Smooth muscle cell (in vitro differentiated cells): Measurements from ENCODE around the gene GATC. TPM values are rescaled to one million over a fixed set of nuclear protein-coding genes. Genes with fewer than 3 reads are reported as not detected.
A peak's percentile ranks its signal among the peaks of the same experiment; 100 is the strongest.

ENCODE experiments used
- DNase-seq: peaks from one replicate; lab custom pipeline; 2025; ENCODE audit not compliant: unreplicated experiment; lab: John Stamatoyannopoulos, UW
- H2AFZ ChIP-seq: fragments of 200-600 bp; sonication (generic); 2 replicates; pipeline ENCODE4 v1.6.0; 2016; ENCODE audit warnings: antibody characterized with exemption, low read depth, mild to moderate bottlenecking
- H3F3A ChIP-seq: fragments of 200-600 bp; sonication (generic); 2 replicates; pipeline ENCODE4 v1.6.0; 2017; ENCODE audit warnings: antibody characterized with exemption, low read depth
- H3K27ac ChIP-seq: fragments of 200-600 bp; sonication (generic); 2 replicates; pipeline ENCODE4 v1.5.1; 2016; ENCODE audit warnings: low read depth, mild to moderate bottlenecking
- H3K27me3 ChIP-seq: fragments of 200-600 bp; sonication (generic); 2 replicates; pipeline ENCODE4 v1.6.1; 2016; ENCODE audit warnings: low read depth, mild to moderate bottlenecking
- H3K36me3 ChIP-seq: fragments of 200-600 bp; sonication (generic); 2 replicates; pipeline ENCODE4 v1.5.1; 2016; ENCODE audit warnings: low read depth
- H3K4me1 ChIP-seq: fragments of 200-600 bp; sonication (generic); 2 replicates; pipeline ENCODE4 v1.5.1; 2016; ENCODE audit warnings: low read depth
- H3K4me2 ChIP-seq: fragments of 200-600 bp; sonication (generic); 2 replicates; pipeline ENCODE4 v1.6.0; 2016; ENCODE audit warnings: mild to moderate bottlenecking
- H3K4me3 ChIP-seq: fragments of 200-600 bp; sonication (generic); 2 replicates; pipeline ENCODE4 v1.5.1; 2016; ENCODE audit warnings: mild to moderate bottlenecking
- H3K79me2 ChIP-seq: fragments of 200-600 bp; sonication (generic); 2 replicates; pipeline ENCODE4 v1.6.0; 2016; ENCODE audit warnings: low read depth, mild to moderate bottlenecking
- H3K9ac ChIP-seq: fragments of 200-600 bp; sonication (generic); 2 replicates; pipeline ENCODE4 v1.6.0; 2016; ENCODE audit warnings: low read depth
- H3K9me3 ChIP-seq: fragments of 200-600 bp; sonication (generic); replicated peaks from 2 replicates; pipeline ENCODE4 v1.5.1; 2016; ENCODE audit warnings: low read depth
- H4K20me1 ChIP-seq: fragments of 200-600 bp; sonication (generic); 2 replicates; pipeline ENCODE4 v1.6.0; 2016; ENCODE audit warnings: low read depth
- WGBS: methylation state at CpG from one replicate; pipeline ENCODE4 v1.1.7; 2016; ENCODE audit warnings: low lambda C conversion rate; 5-methylcytosine and 5-hydroxymethylcytosine counted together
- polyA plus RNA-seq: library from polyadenylated mRNA; unstranded; fragments of >200 nt; fragmentation: Nextera tagmentation; extraction: Ambion mirVana; gene quantifications from 2 replicates; pipeline ENCODE4 v1.2.1, GENCODE V29; 2016
- total RNA-seq: library from RNA; depleted of rRNA; stranded (reverse); fragments of >200 nt; gene quantifications from 2 replicates; pipeline ENCODE4 v1.2.3, GENCODE V29; 2014
- TF ChIP-seq, protein P1 (sequence below): fragments of 200-600 bp; sonication (generic); IDR thresholded peaks from 2 replicates; pipeline ENCODE4 v1.5.1; 2017; ENCODE audit warnings: borderline replicate concordance, mild to moderate bottlenecking, antibody characterized with exemption; ENCODE audit not compliant: insufficient read depth, poor library complexity, severe bottlenecking

Gene GATC
- total and polyA plus RNA-seq, 2 experiments from 2014 or later = 10.3 to 22.2 TPM

DNA sequence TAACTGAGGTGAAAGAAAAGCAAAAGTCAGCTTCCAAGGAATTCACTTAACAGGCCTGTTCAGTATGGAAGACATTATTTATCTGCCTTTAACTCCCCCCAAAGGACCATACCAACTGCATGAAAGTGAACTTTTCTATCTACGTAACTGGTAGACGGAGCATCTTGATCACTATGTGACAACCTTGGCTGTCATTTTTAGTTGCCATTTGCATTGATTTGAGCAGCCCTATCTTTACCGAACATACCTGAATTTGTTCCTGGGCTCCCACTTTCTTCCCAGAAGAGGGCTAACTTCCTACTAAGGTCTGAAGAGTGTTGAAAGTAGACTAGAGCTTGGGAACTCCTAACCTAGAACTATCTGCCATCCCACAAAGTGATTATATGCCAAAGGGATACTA, 13.9 kb downstream of the GATC start:
- TF ChIP-seq, protein P1, sequence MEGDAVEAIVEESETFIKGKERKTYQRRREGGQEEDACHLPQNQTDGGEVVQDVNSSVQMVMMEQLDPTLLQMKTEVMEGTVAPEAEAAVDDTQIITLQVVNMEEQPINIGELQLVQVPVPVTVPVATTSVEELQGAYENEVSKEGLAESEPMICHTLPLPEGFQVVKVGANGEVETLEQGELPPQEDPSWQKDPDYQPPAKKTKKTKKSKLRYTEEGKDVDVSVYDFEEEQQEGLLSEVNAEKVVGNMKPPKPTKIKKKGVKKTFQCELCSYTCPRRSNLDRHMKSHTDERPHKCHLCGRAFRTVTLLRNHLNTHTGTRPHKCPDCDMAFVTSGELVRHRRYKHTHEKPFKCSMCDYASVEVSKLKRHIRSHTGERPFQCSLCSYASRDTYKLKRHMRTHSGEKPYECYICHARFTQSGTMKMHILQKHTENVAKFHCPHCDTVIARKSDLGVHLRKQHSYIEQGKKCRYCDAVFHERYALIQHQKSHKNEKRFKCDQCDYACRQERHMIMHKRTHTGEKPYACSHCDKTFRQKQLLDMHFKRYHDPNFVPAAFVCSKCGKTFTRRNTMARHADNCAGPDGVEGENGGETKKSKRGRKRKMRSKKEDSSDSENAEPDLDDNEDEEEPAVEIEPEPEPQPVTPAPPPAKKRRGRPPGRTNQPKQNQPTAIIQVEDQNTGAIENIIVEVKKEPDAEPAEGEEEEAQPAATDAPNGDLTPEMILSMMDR = no peak
- H3K9ac ChIP-seq = no peak overlapping the region
- H3K4me2 ChIP-seq = no peak overlapping the region
- no peaks in the 10 kb centered on the region for H3K4me1 ChIP-seq
- H3K27ac ChIP-seq = no peak overlapping the region
- peaks cover 14% of the 10 kb centered on the region for H3K36me3 ChIP-seq
- no peak for DNase-seq
- H4K20me1 ChIP-seq = peaks cover 42% of the 10 kb centered on the region
- no peak overlapping the region for H2AFZ ChIP-seq
- no peaks in the 10 kb centered on the region for H3K27me3 ChIP-seq
- H3K9me3 ChIP-seq = no peaks in the 10 kb centered on the region
- H3K4me3 ChIP-seq = no peak overlapping the region
- peaks cover 12% of the 10 kb centered on the region for H3F3A ChIP-seq
- peaks cover 13% of the 10 kb centered on the region for H3K79me2 ChIP-seq
- WGBS = 95% methylated on average over 3 of the region's 3 CpGs

DNA sequence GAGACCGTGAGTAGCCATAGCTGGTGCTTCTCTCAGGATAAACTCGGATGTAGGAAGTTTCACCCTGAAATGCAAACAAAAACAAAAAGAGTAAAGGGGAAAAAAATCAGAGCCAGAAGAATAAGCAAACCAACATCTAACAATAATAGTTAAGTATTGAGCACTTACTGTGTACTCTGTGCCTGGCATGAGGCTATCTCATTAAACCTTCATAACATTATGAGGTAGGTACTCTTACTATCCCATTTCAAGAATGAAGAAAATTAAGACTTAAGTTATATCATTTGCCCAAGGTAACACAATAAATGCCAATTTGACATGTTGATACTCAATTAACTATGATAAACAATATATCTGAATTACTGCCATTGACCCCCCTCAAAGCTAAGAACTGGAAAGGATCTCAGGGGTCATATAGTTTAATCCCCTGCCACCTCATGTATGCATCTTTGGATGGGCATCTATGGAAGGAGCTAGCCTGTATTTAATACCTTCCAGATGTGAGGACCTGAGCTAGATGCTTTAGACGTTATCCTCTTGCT, 15.9 kb downstream of the GATC start:
- peaks cover 59% of the 10 kb centered on the region for H4K20me1 ChIP-seq
- DNase-seq = no peak
- no peak overlapping the region for H3K4me3 ChIP-seq
- no peak overlapping the region for H3K4me2 ChIP-seq
- no peaks in the 10 kb centered on the region for H3K4me1 ChIP-seq
- 96% methylated on average over 3 of the region's 3 CpGs for WGBS
- no peak overlapping the region for H3K27ac ChIP-seq
- peaks cover 14% of the 10 kb centered on the region for H3K36me3 ChIP-seq
- TF ChIP-seq, protein P1 = no peak
- peaks cover 6% of the 10 kb centered on the region for H3F3A ChIP-seq
- H3K9ac ChIP-seq = no peak overlapping the region
- no peaks in the 10 kb centered on the region for H3K27me3 ChIP-seq
- peaks cover 33% of the 10 kb centered on the region for H3K79me2 ChIP-seq
- H2AFZ ChIP-seq = no peak overlapping the region
- no peaks in the 10 kb centered on the region for H3K9me3 ChIP-seq

DNA sequence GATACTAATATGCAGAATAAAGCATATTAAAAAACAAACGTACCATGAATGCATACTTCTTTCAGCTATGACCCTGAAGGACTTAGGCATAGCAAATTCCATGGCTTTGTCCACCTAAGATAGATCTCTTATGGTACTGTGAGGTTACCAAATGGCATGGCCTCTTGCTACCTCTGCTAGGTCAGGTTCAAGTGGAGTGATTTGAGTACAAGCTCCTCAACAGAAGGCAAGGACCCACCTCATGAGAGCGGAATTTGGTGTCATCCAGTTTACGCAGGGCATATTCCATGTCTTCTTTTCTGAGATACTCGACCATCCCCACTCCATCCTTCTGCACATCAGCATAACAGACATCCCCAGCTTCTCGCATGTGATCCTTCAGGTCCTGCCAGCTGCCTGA, 17.5 kb downstream of the GATC start:
- Histone ChIP-seq H3K4me2 (no peak overlapping the region), H3K27ac (no peak overlapping the region), H3F3A (peaks cover 6% of the 10 kb centered on the region), H2AFZ (no peak overlapping the region), H3K4me1 (peaks cover 3% of the 10 kb centered on the region), H3K27me3 (no peaks in the 10 kb centered on the region), H3K9ac (no peak overlapping the region), H3K79me2 (peaks cover 49% of the 10 kb centered on the region), H3K4me3 (no peak overlapping the region), H4K20me1 (peaks cover 69% of the 10 kb centered on the region), H3K36me3 (peaks cover 9% of the 10 kb centered on the region), H3K9me3 (no peaks in the 10 kb centered on the region)
- no peak for DNase-seq
- TF ChIP-seq, protein P1 = no peak
- WGBS = 96% methylated on average over 5 of the region's 5 CpGs

DNA sequence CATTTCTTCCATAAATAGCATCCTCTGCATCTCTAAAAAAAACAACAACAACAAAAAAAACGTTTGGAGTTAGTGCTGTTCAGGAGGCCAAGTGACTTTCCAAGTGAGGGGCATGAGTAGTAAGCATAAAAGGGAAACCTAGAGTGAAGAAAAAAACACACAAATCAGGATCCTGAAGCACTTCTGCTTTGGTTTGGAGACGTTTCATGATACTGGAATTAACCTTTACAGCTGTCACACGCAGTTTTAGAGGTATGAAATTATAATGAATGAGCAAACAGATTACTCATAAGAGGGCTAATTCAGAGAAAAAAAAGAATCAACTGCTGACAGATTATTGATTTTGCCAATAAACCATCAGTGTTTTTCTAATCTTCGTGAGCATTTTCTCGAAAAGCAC, 19.5 kb downstream of the GATC start:
- TF ChIP-seq, protein P1 = no peak
- H3F3A ChIP-seq = no peaks in the 10 kb centered on the region
- no peak for DNase-seq
- H3K4me3 ChIP-seq = no peak overlapping the region
- no peaks in the 10 kb centered on the region for H3K27me3 ChIP-seq
- H2AFZ ChIP-seq = no peak overlapping the region
- no peaks in the 10 kb centered on the region for H3K9me3 ChIP-seq
- peaks cover 65% of the 10 kb centered on the region for H3K79me2 ChIP-seq
- H3K27ac ChIP-seq = peak overlapping the region; percentile 5
- H3K9ac ChIP-seq = no peak overlapping the region
- peaks cover 10% of the 10 kb centered on the region for H3K4me1 ChIP-seq
- 82% methylated on average over 5 of the region's 5 CpGs for WGBS
- peaks cover 6% of the 10 kb centered on the region for H3K36me3 ChIP-seq
- no peak overlapping the region for H3K4me2 ChIP-seq
- H4K20me1 ChIP-seq = peaks cover 62% of the 10 kb centered on the region
